HG03469 (cell line): ENCODE results near the gene INSL3.
"Not testable (repeated sequence)": the region's sequence is repeated elsewhere in the genome, so short reads cannot be mapped to it uniquely, and the experiment has no call there.

Experiments used
- ATAC-seq: cut with Tn5 transposase; IDR thresholded peaks from one replicate; pipeline ENCODE4 v1.9.1; 2021; ENCODE audit warnings: mild to moderate bottlenecking, moderate library complexity, moderate number of reproducible peaks; ENCODE audit not compliant: unreplicated experiment

Gene INSL3

GRCh38 chr19:17826508-17827056, 5.3 kb upstream of the INSL3 start:
- no peak for ATAC-seq

DNA sequence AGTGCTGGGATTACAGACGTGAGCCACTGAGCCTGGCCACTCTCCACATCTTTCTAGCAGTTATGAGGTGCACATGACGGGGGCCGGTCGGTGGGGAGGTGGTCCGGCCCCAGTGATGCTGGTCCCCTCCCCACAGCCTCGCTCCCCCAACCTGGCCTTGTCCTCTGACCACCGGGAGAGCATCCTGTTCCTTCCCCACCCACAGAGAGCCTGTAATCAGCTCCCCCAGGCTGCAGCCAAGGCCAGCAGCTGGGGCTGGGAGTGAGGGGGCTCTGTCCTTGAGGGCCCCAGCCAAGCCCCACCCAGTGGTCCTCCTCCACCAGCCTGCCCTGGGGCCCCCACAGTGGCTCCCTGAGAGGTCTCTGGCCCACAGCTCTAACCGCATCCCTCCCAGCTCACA, 3.0 kb upstream of the INSL3 start:
- ATAC-seq = no peak

DNA sequence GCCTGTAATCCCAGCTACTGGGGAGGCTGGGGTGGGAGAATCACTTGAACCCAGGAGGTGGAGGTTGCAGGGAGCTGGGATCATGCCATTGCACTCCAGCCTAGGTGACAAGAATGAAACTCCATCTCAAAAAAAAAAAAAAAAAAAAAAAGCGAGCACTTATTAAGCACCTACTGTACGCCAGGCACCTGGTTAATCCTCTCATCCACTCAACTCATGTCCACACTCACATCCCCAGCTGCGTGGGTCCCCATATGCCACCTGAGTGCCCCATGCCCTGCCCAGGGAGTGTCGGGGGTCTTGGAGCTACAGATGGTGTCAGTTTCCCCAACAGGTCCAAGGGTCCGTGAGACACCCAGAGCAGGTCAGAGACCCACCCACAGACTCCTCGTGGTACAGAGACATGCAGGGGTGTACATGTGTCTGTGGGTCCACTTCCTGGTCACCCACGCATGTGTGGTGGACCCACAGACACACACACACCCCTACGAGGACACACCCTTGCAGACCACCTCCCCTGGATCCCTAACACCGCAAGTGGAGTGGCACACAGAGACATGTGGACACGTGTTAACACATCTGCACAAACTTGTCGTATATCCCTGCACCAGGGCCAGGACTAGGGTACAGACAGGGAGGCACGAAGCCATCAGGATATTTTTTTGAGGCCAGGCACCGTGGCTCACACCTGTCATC, 3.5 kb downstream of the INSL3 start:
- no peak for ATAC-seq

- ATAC-seq = no peak
Measured at GRCh38 chr19:17812099-17812498, 9.2 kb downstream of the INSL3 start.

GRCh38 chr19:17811681-17812080, 9.6 kb downstream of the INSL3 start:
- ATAC-seq = no peak

DNA sequence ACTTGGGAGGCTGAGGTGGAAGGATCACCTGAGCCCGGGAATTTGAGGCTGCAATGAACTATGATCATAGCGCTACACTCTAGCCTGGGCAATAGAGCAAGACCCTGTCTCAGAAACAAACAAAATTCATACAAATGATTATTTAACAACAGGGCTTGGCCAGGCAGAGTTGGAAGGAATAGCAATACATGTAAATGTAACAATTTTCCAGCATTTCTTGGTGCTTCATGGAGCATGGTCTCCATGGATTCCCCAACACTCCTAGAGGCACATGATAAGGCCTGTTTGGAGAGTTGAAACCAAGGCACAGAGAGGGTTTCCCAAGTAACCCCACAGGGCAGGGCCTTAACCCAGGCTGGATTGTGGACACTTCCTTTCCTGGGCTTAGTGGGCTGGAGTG, 10.2 kb downstream of the INSL3 start:
- no peak for ATAC-seq

DNA sequence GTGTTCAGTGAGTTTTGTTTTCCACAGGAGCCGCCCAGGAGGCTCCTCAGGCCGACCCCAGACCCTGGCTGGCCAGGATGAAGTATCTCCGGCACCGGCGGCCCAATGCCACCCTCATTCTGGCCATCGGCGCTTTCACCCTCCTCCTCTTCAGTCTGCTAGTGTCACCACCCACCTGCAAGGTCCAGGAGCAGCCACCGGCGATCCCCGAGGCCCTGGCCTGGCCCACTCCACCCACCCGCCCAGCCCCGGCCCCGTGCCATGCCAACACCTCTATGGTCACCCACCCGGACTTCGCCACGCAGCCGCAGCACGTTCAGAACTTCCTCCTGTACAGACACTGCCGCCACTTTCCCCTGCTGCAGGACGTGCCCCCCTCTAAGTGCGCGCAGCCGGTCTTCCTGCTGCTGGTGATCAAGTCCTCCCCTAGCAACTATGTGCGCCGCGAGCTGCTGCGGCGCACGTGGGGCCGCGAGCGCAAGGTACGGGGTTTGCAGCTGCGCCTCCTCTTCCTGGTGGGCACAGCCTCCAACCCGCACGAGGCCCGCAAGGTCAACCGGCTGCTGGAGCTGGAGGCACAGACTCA, 13.5 kb downstream of the INSL3 start:
- ATAC-seq = no peak

GRCh38 chr19:17806945-17807344, 14.4 kb downstream of the INSL3 start:
- no peak for ATAC-seq

DNA sequence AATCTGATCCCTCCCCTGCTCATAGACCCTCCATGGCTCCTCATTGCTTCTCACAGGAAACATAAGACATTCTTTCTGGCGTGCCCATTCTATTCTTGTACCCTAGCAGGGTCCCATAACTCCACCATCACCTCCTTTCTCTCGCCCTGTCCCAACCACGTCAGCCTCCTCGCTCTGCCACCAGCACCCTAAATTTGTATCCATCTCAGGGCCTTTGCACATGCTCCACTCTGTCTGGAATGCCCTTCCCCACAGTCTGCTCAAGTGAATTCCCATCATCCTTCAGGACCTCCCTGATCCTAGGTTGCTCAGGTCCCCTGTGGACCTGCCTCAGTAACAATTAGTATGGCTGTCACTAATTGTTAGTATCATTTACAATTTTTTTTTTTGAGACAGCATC, 15.9 kb downstream of the INSL3 start:
- no peak for ATAC-seq

- no peak for ATAC-seq
Measured at GRCh38 chr19:17803264-17803896, 17.9 kb downstream of the INSL3 start.

- no peak for ATAC-seq
Measured at GRCh38 chr19:17802137-17802858, 19.0 kb downstream of the INSL3 start.

DNA sequence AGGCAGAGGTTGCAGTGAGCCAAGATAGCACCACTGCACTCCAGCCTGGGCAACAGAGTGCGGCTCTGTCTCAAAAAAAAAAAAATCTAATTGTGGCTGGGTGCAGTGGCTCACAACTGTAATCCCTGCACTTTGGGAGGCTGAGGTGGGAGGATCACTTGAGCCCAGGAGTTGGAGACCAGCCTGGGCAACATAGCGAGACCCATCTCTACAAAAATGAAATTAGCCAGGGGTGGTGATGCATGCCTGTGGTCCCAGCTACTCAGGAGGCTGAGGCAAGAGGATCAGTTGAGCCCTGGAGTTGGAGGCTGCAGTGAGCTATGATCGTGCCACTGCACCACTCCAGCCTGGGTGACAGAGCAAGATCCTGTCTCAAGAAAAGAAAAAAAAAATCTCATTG, 22.7 kb downstream of the INSL3 start:
- not testable (repeated sequence) for ATAC-seq

DNA sequence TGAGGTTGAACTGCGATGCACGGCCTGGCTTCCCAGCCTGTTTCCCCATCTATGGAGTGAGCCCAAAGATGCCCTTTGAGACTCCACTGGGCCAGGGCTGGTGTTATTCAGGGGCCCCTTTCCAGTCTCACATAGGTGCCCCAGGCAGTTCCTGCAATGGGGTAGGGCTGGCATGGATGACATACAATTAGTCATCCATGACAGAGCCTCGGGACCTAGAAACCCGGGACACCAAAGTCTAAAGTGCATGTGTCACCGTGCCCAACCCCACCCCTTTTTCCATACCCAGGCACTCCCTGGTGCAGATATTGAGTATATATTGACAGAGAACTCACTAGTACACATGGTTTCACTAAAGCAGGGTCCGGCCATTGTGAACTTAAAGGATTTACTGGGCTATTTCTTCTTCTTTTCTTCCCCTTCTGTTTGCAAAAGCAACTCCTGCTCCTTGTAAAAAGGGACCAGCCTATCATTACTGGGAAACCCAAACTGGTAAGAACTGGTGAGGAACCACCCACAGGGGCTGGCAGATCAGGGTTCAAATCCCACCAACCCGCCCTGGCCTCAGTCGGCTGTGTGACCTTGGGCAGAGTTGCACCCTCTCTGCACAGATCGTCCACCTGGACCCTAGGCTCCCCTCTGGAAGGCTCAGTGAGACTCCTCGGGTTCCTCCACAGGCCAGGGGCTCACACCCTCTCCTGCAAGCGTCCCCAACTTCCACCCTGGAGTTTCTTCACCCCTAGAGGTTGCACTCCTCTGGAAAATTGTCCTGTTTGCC, 23.7 kb downstream of the INSL3 start:
- no peak for ATAC-seq

- ATAC-seq = no peak
Measured at GRCh38 chr19:17796838-17797423, 24.4 kb downstream of the INSL3 start.

- no peak for ATAC-seq
Measured at GRCh38 chr19:17796013-17796837, 25.1 kb downstream of the INSL3 start.

- no peak for ATAC-seq
Measured at GRCh38 chr19:17795495-17795856, 25.8 kb downstream of the INSL3 start.

DNA sequence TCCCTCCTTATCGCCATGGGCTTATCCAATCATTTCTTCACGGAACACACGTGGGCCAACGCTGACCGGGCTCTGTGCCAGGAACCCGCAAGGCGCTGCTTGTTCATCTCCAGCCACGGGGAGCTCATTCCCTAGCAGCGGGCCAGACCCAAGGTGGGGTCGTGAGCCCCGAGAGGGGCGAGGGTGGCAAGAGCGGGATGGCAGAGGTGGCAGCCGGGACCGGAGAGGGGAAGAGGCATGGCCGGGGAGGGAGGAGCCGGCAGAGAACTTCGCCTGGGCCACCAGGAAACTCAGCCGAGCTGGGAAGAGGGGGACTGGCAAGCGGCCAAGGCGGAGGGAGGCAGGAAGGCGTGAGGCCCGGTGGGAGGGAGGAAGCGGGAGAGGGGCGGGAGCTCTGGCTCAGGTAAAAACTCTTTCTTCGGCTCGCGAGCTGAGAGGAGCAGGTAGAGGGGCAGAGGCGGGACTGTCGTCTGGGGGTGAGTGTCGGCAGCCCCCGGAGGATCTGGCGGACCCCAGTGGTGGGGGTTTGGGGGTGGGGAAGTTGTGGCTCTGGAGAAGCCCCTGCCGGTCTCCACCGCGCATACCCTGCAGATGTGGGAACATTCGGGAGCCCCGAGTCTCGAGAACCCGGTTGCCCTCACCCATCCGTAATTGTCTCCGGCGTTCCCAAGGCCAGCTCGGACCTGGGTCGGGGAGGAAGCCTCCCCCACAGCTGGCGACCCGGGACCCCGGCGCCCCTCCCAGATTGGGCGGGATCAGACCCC, 26.4 kb downstream of the INSL3 start, which contains the start of gene B3GNT3:
Gene B3GNT3, plus strand, starts transcription at position 408 of the 764 bp plus-strand sequence. CDS start 12,670 bp downstream, outside the sequence.
- no peak for ATAC-seq

DNA sequence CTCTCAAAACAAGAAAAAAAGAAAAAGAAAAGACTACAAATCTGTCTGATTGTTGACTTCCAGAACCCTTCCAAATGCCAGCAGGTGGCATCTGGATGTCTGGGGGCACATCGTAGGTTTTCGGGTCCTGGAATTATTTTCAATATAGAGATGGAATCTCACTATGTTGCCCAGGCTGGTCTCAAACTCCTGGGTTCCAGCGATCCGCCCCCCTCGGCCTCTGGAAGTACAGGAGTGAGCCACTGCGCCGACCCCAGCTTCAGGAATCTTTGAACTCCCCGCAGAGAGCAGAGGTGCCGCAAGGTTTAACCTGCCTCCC, 26.9 kb downstream of the INSL3 start:
- ATAC-seq = no peak
